Endodermal cell (in vitro differentiated cells): ENCODE results near the gene CDAN1. TPM values are rescaled to one million over a fixed set of nuclear protein-coding genes. Genes with fewer than 3 reads are reported as not detected.

ENCODE experiments used
- DNase-seq: peaks from one replicate; pipeline ENCODE4 v3.0.0-alpha.2; 2017
- H3K27ac ChIP-seq: 2 replicates; pipeline ENCODE4 v1.5.1; 2013; ENCODE audit warnings: mild to moderate bottlenecking, low read depth, low read length, moderate library complexity
- H3K27me3 ChIP-seq: 2 replicates; pipeline ENCODE4 v1.6.1; 2013; ENCODE audit warnings: mild to moderate bottlenecking, low read length, moderate library complexity; ENCODE audit not compliant: insufficient read depth, control insufficient read depth, poor library complexity, severe bottlenecking
- H3K36me3 ChIP-seq: 2 replicates; pipeline ENCODE4 v1.7.0; 2013; ENCODE audit warnings: mild to moderate bottlenecking, low read length, moderate library complexity; ENCODE audit not compliant: control insufficient read depth, insufficient read depth
- H3K4me1 ChIP-seq: one replicate; pipeline ENCODE4 v1.7.0; 2013; ENCODE audit warnings: low read length; ENCODE audit not compliant: control insufficient read depth, insufficient read depth
- H3K4me3 ChIP-seq: 2 replicates; pipeline ENCODE4 v1.5.1; 2013; ENCODE audit warnings: mild to moderate bottlenecking, low read length, moderate library complexity
- H3K9ac ChIP-seq: 2 replicates; pipeline ENCODE4 v1.6.1; 2013; ENCODE audit warnings: mild to moderate bottlenecking, low read length, moderate library complexity; ENCODE audit not compliant: poor library complexity, severe bottlenecking; ENCODE audit errors: extremely low read depth
- H3K9me3 ChIP-seq: 2 replicates; pipeline ENCODE4 v1.6.1; 2013; ENCODE audit warnings: mild to moderate bottlenecking, low read length, moderate library complexity; ENCODE audit not compliant: control insufficient read depth
- H3K27ac Mint-ChIP-seq: 2 replicates; pipeline ENCODE4 v1.8.0; 2020; ENCODE audit warnings: mixed read lengths
- H3K27me3 Mint-ChIP-seq: 2 replicates; pipeline ENCODE4 v1.8.0; 2021; ENCODE audit warnings: mild to moderate bottlenecking, mixed read lengths; ENCODE audit not compliant: insufficient read depth
- H3K36me3 Mint-ChIP-seq: 2 replicates; pipeline ENCODE4 v1.8.0; 2020; ENCODE audit warnings: low read depth, mixed read lengths
- H3K4me1 Mint-ChIP-seq: 2 replicates; pipeline ENCODE4 v1.8.0; 2020; ENCODE audit warnings: mixed read lengths
- H3K4me3 Mint-ChIP-seq: 2 replicates; pipeline ENCODE4 v1.8.0; 2020; ENCODE audit warnings: mild to moderate bottlenecking, moderate library complexity, mixed read lengths
- H3K9me3 Mint-ChIP-seq: 2 replicates; pipeline ENCODE4 v1.8.0; 2020; ENCODE audit warnings: mild to moderate bottlenecking, mixed read lengths
- CTCF ChIP-seq: fragments of 200-600 bp; sonication (generic); conservative IDR thresholded peaks from 2 replicates; pipeline ENCODE4 v1.5.0; 2021; ENCODE audit warnings: antibody characterized with exemption, mild to moderate bottlenecking
- WGBS, 2 experiments: methylation state at CpG; one replicate each; pipeline versions ENCODE4 v1.1.5 to v1.1.7; 2013; ENCODE audit warnings: missing lambda C conversion rate in 2 of 2, mixed read lengths in 1 of 2; ENCODE audit not compliant: insufficient coverage in 1 of 2, insufficient read length in 1 of 2; 5-methylcytosine and 5-hydroxymethylcytosine counted together
- total RNA-seq, 2 donors: library from RNA; stranded (reverse); fragmentation: NEBNext Ultra II Directional in 1 of 2; extraction: Animal tissue kit (Norgen Biotek cat#: 25700) in 1 of 2; gene quantifications; 2 replicates in 1 of 2; 3 replicates in 1 of 2; pipeline ENCODE4 v1.2.1, GENCODE V29; 2021

CDAN1 gene
- total RNA-seq, 2 donors from 2014 or later = 26.5 to 38.2 TPM

- 97 to 100% methylated on average over 2 of the region's 2 CpGs for WGBS, 2 experiments
- no peaks in the 10 kb centered on the region for H3K4me1 ChIP-seq
- TF ChIP-seq CTCF = no peak
- no peaks in the 10 kb centered on the region for H3K9me3 Mint-ChIP-seq
- H3K27me3 ChIP-seq = no peaks in the 10 kb centered on the region
- H3K9ac ChIP-seq = no peak overlapping the region
- no peak overlapping the region for H3K27ac ChIP-seq
- peaks cover 4% of the 10 kb centered on the region for H3K4me1 Mint-ChIP-seq
- H3K4me3 ChIP-seq = no peak overlapping the region
- H3K9me3 ChIP-seq = no peaks in the 10 kb centered on the region
- no peak for DNase-seq
- no peaks in the 10 kb centered on the region for H3K36me3 ChIP-seq
- no peaks in the 10 kb centered on the region for H3K27me3 Mint-ChIP-seq
- no peak overlapping the region for H3K27ac Mint-ChIP-seq
- H3K4me3 Mint-ChIP-seq = no peak overlapping the region
- peaks cover 2% of the 10 kb centered on the region for H3K36me3 Mint-ChIP-seq
These were observed 4.8 kb upstream of the CDAN1 start for GRCh38 chr15:42741710-42742109.

GRCh38 chr15:42737529-42738328 lies 801 bp upstream of the CDAN1 start:
- no peak for TF ChIP-seq CTCF
- Histone ChIP-seq H3K9ac (peak overlapping the region; percentile 71), H3K27ac (peak overlapping the region; percentile 70), H3K9me3 (no peaks in the 10 kb centered on the region), H3K4me3 (peak overlapping the region; percentile 84), H3K36me3 (peaks cover 27% of the 10 kb centered on the region), H3K27me3 (no peaks in the 10 kb centered on the region), H3K4me1 (peaks cover 4% of the 10 kb centered on the region)
- peaks cover 6% of the 10 kb centered on the region for H3K4me1 Mint-ChIP-seq
- H3K9me3 Mint-ChIP-seq = no peaks in the 10 kb centered on the region
- H3K27me3 Mint-ChIP-seq = no peaks in the 10 kb centered on the region
- H3K36me3 Mint-ChIP-seq = peaks cover 18% of the 10 kb centered on the region
- 92 to 98% methylated on average over 10 to 20 of the region's 21 CpGs for WGBS, 2 experiments
- peak overlapping the region; percentile 88 for H3K27ac Mint-ChIP-seq
- H3K4me3 Mint-ChIP-seq = peak overlapping the region; percentile 68
- DNase-seq = no peak

- Histone ChIP-seq H3K9ac (peak overlapping the region; percentile 71), H3K27me3 (no peaks in the 10 kb centered on the region), H3K4me1 (peaks cover 4% of the 10 kb centered on the region), H3K36me3 (peaks cover 38% of the 10 kb centered on the region), H3K4me3 (peak overlapping the region; percentile 84), H3K9me3 (no peaks in the 10 kb centered on the region), H3K27ac (peak overlapping the region; percentile 53)
- Mint-ChIP-seq H3K4me1 (peaks cover 6% of the 10 kb centered on the region), H3K27ac (no peak overlapping the region), H3K36me3 (peaks cover 30% of the 10 kb centered on the region), H3K4me3 (peak overlapping the region; percentile 68), H3K27me3 (no peaks in the 10 kb centered on the region), H3K9me3 (no peaks in the 10 kb centered on the region)
- peak; percentile 73 for DNase-seq
- TF ChIP-seq CTCF = no peak
- 3 to 4% methylated on average over 21 to 55 of the region's 55 CpGs for WGBS, 2 experiments
These were observed 643 bp downstream of the CDAN1 start for GRCh38 chr15:42736178-42736792.
